Right hindlimb (tissue), 1 donor: ENCODE measurements around the gene WDR26.
"Not testable (repeated sequence)": the region's sequence is repeated elsewhere in the genome, so short reads cannot be mapped to it uniquely, and the experiment has no call there.

Source experiments
- DNase-seq: peaks from one replicate; pipeline ENCODE4 v3.0.0-alpha.2; 2018

The WDR26 gene

GRCh38 chr1:224434691-224435317 is at the start of gene WDR26:
WDR26 (minus strand) TSS chr1:224434797.
- DNase-seq, result peak; percentile 93

GRCh38 chr1:224483206-224483605 is 48.6 kb upstream of the WDR26 start:
- not testable (repeated sequence) for DNase-seq

- DNase-seq, result no peak
Observed at GRCh38 chr1:224482619-224483018, 48.0 kb upstream of the WDR26 start.

- no peak for DNase-seq
Observed at GRCh38 chr1:224481601-224482000, 47.0 kb upstream of the WDR26 start.

- not testable (repeated sequence) for DNase-seq
Observed at GRCh38 chr1:224480888-224481459, 46.4 kb upstream of the WDR26 start.

- not testable (repeated sequence) for DNase-seq
Observed at GRCh38 chr1:224480200-224480599, 45.6 kb upstream of the WDR26 start.

- no peak for DNase-seq
Observed at GRCh38 chr1:224472806-224473205, 38.2 kb upstream of the WDR26 start.

- no peak for DNase-seq
Observed at GRCh38 chr1:224466154-224466553, 31.6 kb upstream of the WDR26 start.

GRCh38 chr1:224459966-224460365 is 25.4 kb upstream of the WDR26 start:
- DNase-seq, result no peak

GRCh38 chr1:224458996-224459395 is 24.4 kb upstream of the WDR26 start:
- DNase-seq, result no peak

GRCh38 chr1:224458296-224458695 is 23.7 kb upstream of the WDR26 start:
- DNase-seq, result no peak

GRCh38 chr1:224457782-224458144 is 23.2 kb upstream of the WDR26 start:
- no peak for DNase-seq

GRCh38 chr1:224456637-224456953 is 22.0 kb upstream of the WDR26 start:
- DNase-seq, result no peak

- no peak for DNase-seq
Observed at GRCh38 chr1:224454402-224455055, 19.9 kb upstream of the WDR26 start.

- DNase-seq, result no peak
Observed at GRCh38 chr1:224450561-224451350, 16.2 kb upstream of the WDR26 start.

- no peak for DNase-seq
Observed at GRCh38 chr1:224450159-224450558, 15.6 kb upstream of the WDR26 start.

GRCh38 chr1:224448453-224449017 is 13.9 kb upstream of the WDR26 start:
- DNase-seq, result no peak

- no peak for DNase-seq
Observed at GRCh38 chr1:224447971-224448370, 13.4 kb upstream of the WDR26 start.

- DNase-seq, result peak; percentile 50
Observed at GRCh38 chr1:224447251-224447650, 12.7 kb upstream of the WDR26 start.

- no peak for DNase-seq
Observed at GRCh38 chr1:224438989-224439388, 4.4 kb upstream of the WDR26 start.

GRCh38 chr1:224435999-224436398 is 1.4 kb upstream of the WDR26 start:
- no peak for DNase-seq

GRCh38 chr1:224435318-224435763 is 744 bp upstream of the WDR26 start:
- DNase-seq, result peak; percentile 55
